ENCODE data around the gene NID1.

- no peak for TF ChIP-seq TAF1 (IDR thresholded peaks at IDR 0.05; ENCODE audit: low read depth)
- no peak for TF ChIP-seq MAX (IDR thresholded peaks at IDR 0.05)
- TF ChIP-seq YY1 (IDR thresholded peaks at IDR 0.05; ENCODE audit: low read depth) = no peak
- no peak for TF ChIP-seq REST (IDR thresholded peaks at IDR 0.05; ENCODE audit: low read depth)
- TF ChIP-seq USF1 (IDR thresholded peaks at IDR 0.05) = no peak
- no peak for TF ChIP-seq RAD21 (IDR thresholded peaks at IDR 0.05; ENCODE audit: low read depth)
- no peak for TF ChIP-seq FOXM1 (IDR thresholded peaks at IDR 0.05; ENCODE audit: borderline replicate concordance, low read depth)
- TF ChIP-seq CREB1 (IDR thresholded peaks at IDR 0.05; ENCODE audit: low read depth) = no peak
- no peak for TF ChIP-seq TCF12 (IDR thresholded peaks at IDR 0.05; ENCODE audit: low read depth)
- no peak for TF ChIP-seq NFIC (IDR thresholded peaks at IDR 0.05)
- no peak for TF ChIP-seq EP300 (IDR thresholded peaks at IDR 0.05; ENCODE audit: borderline replicate concordance)
- TF ChIP-seq CEBPB (IDR thresholded peaks at IDR 0.05) = no peak
- no peak for TF ChIP-seq ZBTB7A (IDR thresholded peaks at IDR 0.05; ENCODE audit: low read depth)
- TF ChIP-seq EGR1 (IDR thresholded peaks at IDR 0.05) = no peak
These were observed 131.7 kb downstream of the NID1 start for GRCh38 chr1:235933017-235933765.
